HG02938 (cell line): ENCODE measurements around the gene ANKRD27.
A peak's percentile ranks its signal among the peaks of the same experiment; 100 is the strongest.

Experiments used
- ATAC-seq: cut with Tn5 transposase; IDR thresholded peaks from one replicate; pipeline ENCODE4 v1.9.1; 2021; ENCODE audit warnings: mild to moderate bottlenecking, moderate library complexity; ENCODE audit not compliant: unreplicated experiment

ANKRD27 gene

DNA sequence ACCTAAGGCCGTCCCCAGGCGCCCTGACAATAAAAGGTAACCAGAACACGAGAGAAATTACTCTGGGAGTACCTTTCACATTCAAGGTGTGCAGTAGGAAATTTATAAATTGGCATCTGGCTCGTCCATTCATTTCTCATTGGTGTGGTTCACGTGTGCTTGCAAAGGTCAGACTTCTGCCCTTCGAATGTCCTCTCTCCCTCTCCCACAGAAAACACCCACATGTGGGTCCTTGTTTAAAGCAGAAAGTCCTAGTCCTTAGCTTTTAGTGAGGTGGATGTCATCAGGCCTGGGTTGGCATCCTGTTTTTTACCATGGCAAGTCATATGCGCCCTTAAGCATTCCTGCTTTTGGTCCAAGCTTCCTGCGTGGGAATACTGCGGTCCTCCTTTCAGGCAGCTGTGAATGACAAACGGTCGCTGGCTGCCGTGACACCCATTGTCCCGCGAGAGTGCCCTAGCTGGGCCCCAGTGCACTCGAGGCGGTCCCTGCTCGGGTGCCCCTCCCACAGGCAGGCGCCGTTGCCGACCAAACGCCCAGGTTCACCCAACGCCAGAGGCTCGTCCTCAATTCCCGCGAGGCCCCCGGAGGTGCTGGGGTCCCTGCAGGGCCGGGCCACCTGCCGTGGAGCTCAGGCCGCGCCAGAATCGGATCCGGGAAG lies 16.4 kb upstream of the ANKRD27 start, which contains the start of gene NUDT19:
Gene NUDT19, plus strand, starts transcription at position 531 of the 661 bp plus-strand sequence. CDS start 140 bp downstream, outside the sequence.
- ATAC-seq, result peak; percentile 80

GRCh38 chr19:32688311-32688710 lies 13.3 kb upstream of the ANKRD27 start:
- no peak for ATAC-seq

DNA sequence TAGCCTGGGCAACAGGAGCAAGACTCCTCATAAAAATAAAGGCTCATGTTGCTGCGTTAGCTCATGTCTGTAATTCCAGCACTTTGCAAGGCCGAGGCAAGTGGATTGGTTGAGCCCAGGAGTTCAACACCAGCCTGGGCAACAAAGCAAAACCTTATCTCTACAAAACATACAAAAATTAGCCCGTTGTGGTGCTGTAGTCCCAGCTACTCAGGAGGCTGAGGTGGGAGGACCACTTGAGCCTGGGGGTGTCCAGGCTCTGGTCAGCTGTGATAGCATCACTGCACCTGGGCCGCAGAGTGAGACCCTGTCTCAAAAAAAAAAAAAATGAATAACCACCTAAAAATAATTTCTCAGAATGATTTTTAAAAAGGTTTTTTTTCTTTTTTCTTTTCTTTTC lies 12.7 kb upstream of the ANKRD27 start:
- no peak for ATAC-seq

- no peak for ATAC-seq
These were observed 12.0 kb upstream of the ANKRD27 start for GRCh38 chr19:32686847-32687475.

GRCh38 chr19:32682317-32682716 lies 7.3 kb upstream of the ANKRD27 start:
- ATAC-seq, result no peak

DNA sequence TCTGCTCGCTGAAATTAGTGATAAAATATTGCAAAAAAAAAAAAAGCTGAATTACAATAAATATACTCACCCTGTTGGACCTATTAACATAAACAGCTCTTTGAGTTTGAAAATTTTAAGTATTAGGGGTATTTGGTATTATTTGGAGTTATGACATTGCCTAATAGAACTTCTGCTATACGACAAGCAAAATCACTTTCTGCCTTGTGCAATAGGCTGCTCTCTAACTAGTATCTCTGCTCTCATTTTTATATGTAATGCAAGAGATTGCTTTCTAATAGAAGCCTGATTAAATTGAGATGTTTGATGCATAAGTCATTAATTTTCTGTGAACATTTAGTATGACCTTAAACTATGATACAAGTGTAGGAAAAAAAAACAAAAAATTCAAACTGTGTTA lies 6.0 kb upstream of the ANKRD27 start:
- no peak for ATAC-seq

GRCh38 chr19:32677657-32678056 lies 2.7 kb upstream of the ANKRD27 start:
- ATAC-seq, result no peak

GRCh38 chr19:32676895-32677359 lies 1.9 kb upstream of the ANKRD27 start:
- no peak for ATAC-seq

- no peak for ATAC-seq
These were observed 1.4 kb upstream of the ANKRD27 start for GRCh38 chr19:32676186-32676894.

- no peak for ATAC-seq
These were observed 773 bp upstream of the ANKRD27 start, which contains the start of gene RGS9BP for GRCh38 chr19:32675720-32676185. Gene RGS9BP, plus strand, starts transcription at chr19:32675848. Its CDS starts 416 bp downstream, at chr19:32676264.

DNA sequence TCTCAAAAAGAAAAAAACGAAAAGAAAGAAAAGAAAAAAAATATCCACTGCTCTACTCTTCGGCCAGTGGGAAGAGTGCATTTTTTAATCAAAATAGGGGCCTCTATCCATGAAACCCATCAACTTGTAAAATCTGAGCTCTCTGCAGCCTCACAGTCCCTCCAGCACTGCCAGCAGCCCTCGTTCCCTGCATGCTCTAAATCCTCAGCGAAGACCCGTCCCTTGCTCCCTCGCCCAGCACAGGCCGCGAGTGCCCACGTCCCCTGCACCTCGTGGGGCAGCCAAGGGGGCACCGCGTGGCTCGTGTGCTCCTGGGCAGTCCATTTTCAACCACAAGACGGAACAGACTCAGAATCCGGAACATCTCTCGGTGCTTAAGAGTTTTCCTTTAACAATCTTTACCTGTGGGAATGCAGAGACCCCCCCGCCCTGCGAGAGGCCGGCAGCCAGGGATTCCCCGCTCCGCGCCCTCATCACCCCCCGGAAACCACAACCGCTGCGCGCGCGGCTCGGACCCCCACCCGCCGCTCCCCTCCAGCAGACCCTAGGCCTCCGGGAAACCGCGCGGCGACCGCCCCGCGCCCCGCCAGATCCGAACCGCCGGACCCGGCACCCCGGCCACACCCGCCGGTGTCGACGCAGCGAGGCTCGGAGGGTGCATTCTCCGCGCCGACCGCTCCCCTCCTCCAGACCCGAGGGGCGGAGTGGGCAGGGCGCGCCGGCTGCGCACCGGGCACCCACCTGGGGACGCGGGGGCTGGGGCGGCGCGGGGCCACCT lies 638 bp downstream of the ANKRD27 start:
- ATAC-seq, result no peak

GRCh38 chr19:32673573-32673972 lies 1.4 kb downstream of the ANKRD27 start:
- ATAC-seq, result no peak

DNA sequence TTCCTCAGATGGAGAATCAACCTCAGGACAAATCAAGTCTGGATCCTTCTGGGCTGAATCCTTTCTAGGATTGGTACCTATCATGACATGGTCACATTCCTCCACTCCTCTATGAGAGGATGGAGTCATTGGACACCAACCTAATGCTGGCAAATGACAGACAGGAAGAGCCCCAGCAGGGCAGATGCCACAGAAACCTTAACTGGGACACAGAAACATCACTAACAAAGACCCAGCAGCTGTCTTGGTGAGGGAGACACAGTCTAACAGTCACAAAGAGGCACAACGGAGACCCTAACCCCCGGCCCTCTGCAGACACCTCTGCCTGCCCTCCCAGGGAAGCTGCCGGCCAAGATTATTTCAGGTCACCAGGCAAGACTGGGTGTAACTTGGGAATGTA lies 2.1 kb downstream of the ANKRD27 start:
- no peak for ATAC-seq

- no peak for ATAC-seq
These were observed 2.9 kb downstream of the ANKRD27 start for GRCh38 chr19:32671883-32672593.

DNA sequence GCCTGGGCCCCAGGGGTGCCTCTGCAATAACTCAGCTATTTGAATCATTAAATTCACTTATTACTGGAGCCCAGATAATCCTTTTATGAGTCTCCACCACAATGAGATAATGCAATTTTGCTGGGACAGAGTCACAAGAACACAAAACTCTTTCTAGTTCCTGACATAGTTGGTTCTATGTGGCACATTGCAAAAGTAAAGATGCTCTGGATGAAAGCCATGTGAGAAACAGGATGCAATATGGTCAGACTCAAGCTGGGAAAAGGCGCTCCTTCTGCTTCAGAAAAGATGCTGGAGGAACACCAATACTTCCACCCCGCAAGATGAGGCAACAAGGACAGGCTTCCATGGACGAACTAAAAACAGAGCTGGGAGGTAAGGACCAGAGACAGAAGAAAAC lies 5.7 kb downstream of the ANKRD27 start:
- ATAC-seq, result no peak

DNA sequence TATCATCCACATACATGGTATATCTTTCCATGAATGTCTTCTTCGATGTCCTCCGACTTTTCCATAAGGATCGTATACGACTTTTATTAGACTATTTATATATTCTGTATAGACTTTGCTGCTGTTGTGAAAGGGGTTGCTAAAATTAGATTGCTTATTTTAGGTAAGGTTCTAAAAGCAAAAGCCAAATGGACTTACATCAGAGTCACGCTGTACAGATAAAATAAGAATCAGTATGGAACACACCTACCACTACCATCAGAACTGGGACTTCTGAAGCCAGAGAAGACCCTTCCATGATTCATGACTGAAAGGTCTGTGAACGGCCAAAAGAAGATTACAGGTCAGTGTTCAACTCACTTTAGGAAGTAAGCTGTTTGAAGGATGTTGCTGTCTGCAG lies 8.9 kb downstream of the ANKRD27 start:
- ATAC-seq, result no peak

GRCh38 chr19:32662186-32662585 lies 12.8 kb downstream of the ANKRD27 start:
- ATAC-seq, result no peak

- no peak for ATAC-seq
These were observed 13.7 kb downstream of the ANKRD27 start for GRCh38 chr19:32661318-32661717.

DNA sequence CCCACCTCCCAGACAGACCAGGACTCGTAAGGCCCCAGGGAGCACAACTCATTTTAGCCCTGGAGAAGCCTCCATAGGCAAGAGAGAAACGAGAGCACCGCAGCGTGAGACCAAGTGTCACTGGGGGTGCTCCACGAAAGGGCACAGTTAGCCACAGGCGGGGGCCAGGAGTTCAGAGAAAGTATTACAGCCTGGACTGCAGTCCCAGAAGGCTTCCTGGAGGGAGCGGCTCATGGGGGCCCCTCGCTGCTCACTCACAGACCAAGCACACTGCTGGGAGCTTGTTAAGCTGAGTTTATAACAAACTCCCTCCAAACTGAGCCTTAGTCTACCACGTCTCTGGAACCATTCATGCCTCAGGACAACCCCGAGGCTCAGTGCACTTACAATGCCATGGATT lies 16.5 kb downstream of the ANKRD27 start:
- ATAC-seq, result no peak

- ATAC-seq, result no peak
These were observed 16.9 kb downstream of the ANKRD27 start for GRCh38 chr19:32658075-32658474.
